GM23338 (cell line): ENCODE measurements around the gene LAMTOR1. TPM values are rescaled to one million over a fixed set of nuclear protein-coding genes. Genes with fewer than 3 reads are reported as not detected.

ENCODE experiments used
- ATAC-seq: fragments of 200-7000 bp; cut with Tn5 transposase; 3 replicates; pipeline ENCODE4 v1.9.1; 2020
- DNase-seq: peaks from one replicate; pipeline ENCODE4 v3.0.0-alpha.2; 2015; ENCODE audit warnings: low spot score
- H2AFZ ChIP-seq: fragments of 200-600 bp; sonication (generic); 2 replicates; pipeline ENCODE4 v1.8.0; 2016; ENCODE audit warnings: antibody characterized with exemption, mild to moderate bottlenecking, moderate library complexity
- H3F3A ChIP-seq: fragments of 200-600 bp; sonication (generic); replicated peaks from 2 replicates; pipeline ENCODE4 v1.8.0; 2017; ENCODE audit warnings: antibody characterized with exemption, mixed run types, low read depth
- H3K27ac ChIP-seq: fragments of 200-600 bp; sonication (generic); 2 replicates; pipeline ENCODE4 v1.6.1; 2016; ENCODE audit warnings: low read depth
- H3K27me3 ChIP-seq: fragments of 200-600 bp; sonication (generic); 2 replicates; pipeline ENCODE4 v1.8.0; 2016; ENCODE audit warnings: mild to moderate bottlenecking, mixed run types, moderate library complexity; ENCODE audit not compliant: insufficient read depth
- H3K36me3 ChIP-seq: fragments of 200-600 bp; sonication (generic); 2 replicates; pipeline ENCODE4 v1.8.0; 2016; ENCODE audit warnings: mild to moderate bottlenecking; ENCODE audit not compliant: insufficient read depth
- H3K4me1 ChIP-seq: fragments of 200-600 bp; sonication (generic); 2 replicates; pipeline ENCODE4 v1.8.0; 2016; ENCODE audit warnings: mild to moderate bottlenecking, moderate library complexity; ENCODE audit not compliant: insufficient read depth
- H3K4me2 ChIP-seq: fragments of 200-600 bp; sonication (generic); 2 replicates; pipeline ENCODE4 v1.7.1; 2017; ENCODE audit warnings: mixed run types
- H3K4me3 ChIP-seq: fragments of 200-600 bp; sonication (generic); 2 replicates; pipeline ENCODE4 v1.6.1; 2016; ENCODE audit warnings: mixed run types
- H3K79me2 ChIP-seq: fragments of 200-600 bp; sonication (generic); replicated peaks from 2 replicates; pipeline ENCODE4 v1.8.0; 2017; ENCODE audit warnings: mild to moderate bottlenecking; ENCODE audit not compliant: insufficient read depth
- H3K9me2 ChIP-seq: fragments of 200-600 bp; sonication (generic); 2 replicates; pipeline ENCODE4 v1.8.0; 2017; ENCODE audit not compliant: insufficient read depth
- H4K20me1 ChIP-seq: fragments of 200-600 bp; sonication (generic); replicated peaks from 2 replicates; pipeline ENCODE4 v1.8.0; 2017; ENCODE audit warnings: mild to moderate bottlenecking; ENCODE audit not compliant: insufficient read depth
- H3K27ac Mint-ChIP-seq: 2 replicates; pipeline ENCODE4 v1.8.0; 2020; ENCODE audit warnings: inconsistent platforms, mild to moderate bottlenecking, moderate library complexity, mixed read lengths
- H3K27me3 Mint-ChIP-seq: 3 replicates; pipeline ENCODE4 v1.8.0; 2022; ENCODE audit warnings: low read depth, mild to moderate bottlenecking, moderate library complexity, mixed read lengths, inconsistent platforms; ENCODE audit not compliant: insufficient read depth, poor library complexity
- H3K36me3 Mint-ChIP-seq: 3 replicates; pipeline ENCODE4 v1.8.0; 2021; ENCODE audit warnings: low read depth, mild to moderate bottlenecking, inconsistent platforms, moderate library complexity, mixed read lengths
- H3K4me1 Mint-ChIP-seq: 3 replicates; pipeline ENCODE4 v1.8.0; 2020; ENCODE audit warnings: mild to moderate bottlenecking, inconsistent platforms, mixed read lengths
- H3K4me3 Mint-ChIP-seq: 3 replicates; pipeline ENCODE4 v1.8.0; 2021; ENCODE audit warnings: moderate library complexity, mild to moderate bottlenecking, inconsistent platforms, mixed read lengths
- H3K9me3 Mint-ChIP-seq: 3 replicates; pipeline ENCODE4 v1.8.0; 2020; ENCODE audit warnings: moderate library complexity, mild to moderate bottlenecking, inconsistent platforms, mixed read lengths
- CREB1 ChIP-seq: fragments of 250-450 bp; sonication (Bioruptor Pico); IDR thresholded peaks from 2 replicates; pipeline ENCODE4 v1.5.0; 2020; ENCODE audit warnings: low read depth, mild to moderate bottlenecking, moderate library complexity
- EZH2 ChIP-seq: fragments of 200-600 bp; sonication (generic); IDR thresholded peaks from one replicate; pipeline ENCODE4 v1.8.0; 2017; ENCODE audit warnings: antibody characterized with exemption, mild to moderate bottlenecking, low read depth; ENCODE audit not compliant: unreplicated experiment
- EZH2phosphoT487 ChIP-seq: fragments of 200-600 bp; sonication (generic); IDR thresholded peaks from one replicate; pipeline ENCODE4 v1.8.1; 2018; ENCODE audit warnings: antibody characterized with exemption; ENCODE audit not compliant: unreplicated experiment
- JUNB ChIP-seq: IDR thresholded peaks from one replicate; pipeline ENCODE4 v1.6.1; 2016; ENCODE audit warnings: antibody characterized with exemption; ENCODE audit not compliant: unreplicated experiment
- NANOG ChIP-seq: IDR thresholded peaks from 2 replicates; pipeline ENCODE4 v1.6.1; 2016; ENCODE audit warnings: antibody characterized with exemption, borderline replicate concordance
- POLR2AphosphoS5 ChIP-seq: IDR thresholded peaks from 2 replicates; pipeline ENCODE4 v1.6.1; 2016; ENCODE audit warnings: antibody characterized with exemption, low read depth
- STAT1 ChIP-seq: IDR thresholded peaks from one replicate; pipeline ENCODE4 v1.6.1; 2016; ENCODE audit warnings: antibody characterized with exemption; ENCODE audit not compliant: unreplicated experiment
- ZNF114 ChIP-seq: fragments of 250-450 bp; sonication (Bioruptor Pico); IDR thresholded peaks from 2 replicates; pipeline ENCODE4 v1.5.0; 2020; ENCODE audit warnings: mild to moderate bottlenecking, moderate library complexity
- ZNF331 ChIP-seq: fragments of 250-450 bp; sonication (Bioruptor Pico); IDR thresholded peaks from 2 replicates; pipeline ENCODE4 v1.5.0; 2020; ENCODE audit warnings: low read depth, mild to moderate bottlenecking, moderate library complexity
- polyA plus RNA-seq: library from polyadenylated mRNA; unstranded; fragments of >200 nt; fragmentation: Nextera tagmentation; extraction: Ambion mirVana; gene quantifications from 2 replicates; pipeline ENCODE4 v1.2.1, GENCODE V29; 2016
- total RNA-seq: library from RNA; depleted of rRNA; stranded (reverse); fragments of >200 nt; shearing (Covaris generic); gene quantifications from 2 replicates; pipeline ENCODE4 v1.2.3, GENCODE V29; 2014
- TF ChIP-seq, protein P1 (sequence below), 2 experiments: fragments of 200-600 bp in 1 of 2; sonication (generic) in 1 of 2; conservative IDR thresholded peaks; 2 replicates each; pipeline versions ENCODE4 v1.5.1 to v1.6.1; 2016 to 2017; ENCODE audit warnings: antibody characterized with exemption in 2 of 2, low read depth in 2 of 2, mild to moderate bottlenecking in 2 of 2, moderate library complexity in 1 of 2
- TF ChIP-seq, protein P2 (sequence below): IDR thresholded peaks from 2 replicates; pipeline ENCODE4 v1.6.1; 2016; ENCODE audit warnings: antibody characterized with exemption
- TF ChIP-seq, protein P3 (sequence below): fragments of 250-450 bp; sonication (Bioruptor Pico); IDR thresholded peaks from 2 replicates; pipeline ENCODE4 v1.5.0; 2020; ENCODE audit warnings: mild to moderate bottlenecking, moderate library complexity
- TF ChIP-seq, protein P4 (sequence below): IDR thresholded peaks from one replicate; pipeline ENCODE4 v1.6.1; 2018; ENCODE audit warnings: antibody characterized with exemption; ENCODE audit not compliant: unreplicated experiment

LAMTOR1 gene
- total and polyA plus RNA-seq, 2 experiments from 2014 or later, result 112 to 157 TPM

DNA sequence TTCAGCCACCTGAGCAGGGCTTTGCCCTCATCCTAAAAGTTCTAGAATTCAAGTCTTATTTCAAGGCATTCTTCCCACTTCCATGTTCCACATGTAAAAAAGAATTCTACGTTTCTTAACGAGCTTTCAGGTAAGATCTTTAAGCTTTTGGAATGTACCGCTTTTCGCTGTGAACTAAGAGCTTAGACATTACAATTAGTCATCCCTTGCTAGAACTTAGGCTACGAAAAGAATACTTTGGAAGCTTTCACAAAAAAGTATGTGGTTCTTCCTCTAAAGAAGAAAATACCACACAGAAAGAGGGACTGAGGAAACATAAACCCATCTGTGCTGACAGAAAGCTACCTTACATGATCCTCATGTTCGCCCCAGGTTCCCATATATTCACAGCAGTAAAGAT is 24.6 kb downstream of the LAMTOR1 start:
- Histone ChIP-seq H4K20me1 (peaks cover 24% of the 10 kb centered on the region; the same call in 1 of the 2 replicates), H3K27ac (peak overlapping the region; percentile 46; the same call in 1 of the 2 replicates), H3K4me1 (0 out of 2 replicates have a peak, but pooled peaks cover 8% of the 10 kb centered on the region), H3K36me3 (no peaks in the 10 kb centered on the region), H3K27me3 (no peaks in the 10 kb centered on the region), H3K4me3 (peak overlapping the region; percentile 80; the same call in 1 of the 2 replicates), H3K79me2 (peaks cover 65% of the 10 kb centered on the region), H3K4me2 (peak overlapping the region; percentile 87), H3K9me2 (no peaks in the 10 kb centered on the region), H3F3A (no peaks in the 10 kb centered on the region), H2AFZ (no peak overlapping the region)
- H3K27ac Mint-ChIP-seq, result peak overlapping the region; percentile 35
- no peaks in the 10 kb centered on the region for H3K9me3 Mint-ChIP-seq
- peak overlapping the region; percentile 86 for H3K4me3 Mint-ChIP-seq
- DNase-seq (no peak), ATAC-seq (no peak)
- TF ChIP-seq, protein P1, sequence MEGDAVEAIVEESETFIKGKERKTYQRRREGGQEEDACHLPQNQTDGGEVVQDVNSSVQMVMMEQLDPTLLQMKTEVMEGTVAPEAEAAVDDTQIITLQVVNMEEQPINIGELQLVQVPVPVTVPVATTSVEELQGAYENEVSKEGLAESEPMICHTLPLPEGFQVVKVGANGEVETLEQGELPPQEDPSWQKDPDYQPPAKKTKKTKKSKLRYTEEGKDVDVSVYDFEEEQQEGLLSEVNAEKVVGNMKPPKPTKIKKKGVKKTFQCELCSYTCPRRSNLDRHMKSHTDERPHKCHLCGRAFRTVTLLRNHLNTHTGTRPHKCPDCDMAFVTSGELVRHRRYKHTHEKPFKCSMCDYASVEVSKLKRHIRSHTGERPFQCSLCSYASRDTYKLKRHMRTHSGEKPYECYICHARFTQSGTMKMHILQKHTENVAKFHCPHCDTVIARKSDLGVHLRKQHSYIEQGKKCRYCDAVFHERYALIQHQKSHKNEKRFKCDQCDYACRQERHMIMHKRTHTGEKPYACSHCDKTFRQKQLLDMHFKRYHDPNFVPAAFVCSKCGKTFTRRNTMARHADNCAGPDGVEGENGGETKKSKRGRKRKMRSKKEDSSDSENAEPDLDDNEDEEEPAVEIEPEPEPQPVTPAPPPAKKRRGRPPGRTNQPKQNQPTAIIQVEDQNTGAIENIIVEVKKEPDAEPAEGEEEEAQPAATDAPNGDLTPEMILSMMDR (conservative IDR thresholded peaks at IDR 0.05; ENCODE audit: low read depth in 2 of 2), result no peak
- TF ChIP-seq JUNB, result no peak
- no peak for TF ChIP-seq NANOG
- TF ChIP-seq ZNF331, result no peak
- no peak for TF ChIP-seq CREB1 (CRISPR knock-in tag)
- TF ChIP-seq, protein P2, sequence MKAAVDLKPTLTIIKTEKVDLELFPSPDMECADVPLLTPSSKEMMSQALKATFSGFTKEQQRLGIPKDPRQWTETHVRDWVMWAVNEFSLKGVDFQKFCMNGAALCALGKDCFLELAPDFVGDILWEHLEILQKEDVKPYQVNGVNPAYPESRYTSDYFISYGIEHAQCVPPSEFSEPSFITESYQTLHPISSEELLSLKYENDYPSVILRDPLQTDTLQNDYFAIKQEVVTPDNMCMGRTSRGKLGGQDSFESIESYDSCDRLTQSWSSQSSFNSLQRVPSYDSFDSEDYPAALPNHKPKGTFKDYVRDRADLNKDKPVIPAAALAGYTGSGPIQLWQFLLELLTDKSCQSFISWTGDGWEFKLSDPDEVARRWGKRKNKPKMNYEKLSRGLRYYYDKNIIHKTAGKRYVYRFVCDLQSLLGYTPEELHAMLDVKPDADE, result no peak
- no peak for TF ChIP-seq ZNF114 (CRISPR knock-in tag)
- TF ChIP-seq, protein P3, sequence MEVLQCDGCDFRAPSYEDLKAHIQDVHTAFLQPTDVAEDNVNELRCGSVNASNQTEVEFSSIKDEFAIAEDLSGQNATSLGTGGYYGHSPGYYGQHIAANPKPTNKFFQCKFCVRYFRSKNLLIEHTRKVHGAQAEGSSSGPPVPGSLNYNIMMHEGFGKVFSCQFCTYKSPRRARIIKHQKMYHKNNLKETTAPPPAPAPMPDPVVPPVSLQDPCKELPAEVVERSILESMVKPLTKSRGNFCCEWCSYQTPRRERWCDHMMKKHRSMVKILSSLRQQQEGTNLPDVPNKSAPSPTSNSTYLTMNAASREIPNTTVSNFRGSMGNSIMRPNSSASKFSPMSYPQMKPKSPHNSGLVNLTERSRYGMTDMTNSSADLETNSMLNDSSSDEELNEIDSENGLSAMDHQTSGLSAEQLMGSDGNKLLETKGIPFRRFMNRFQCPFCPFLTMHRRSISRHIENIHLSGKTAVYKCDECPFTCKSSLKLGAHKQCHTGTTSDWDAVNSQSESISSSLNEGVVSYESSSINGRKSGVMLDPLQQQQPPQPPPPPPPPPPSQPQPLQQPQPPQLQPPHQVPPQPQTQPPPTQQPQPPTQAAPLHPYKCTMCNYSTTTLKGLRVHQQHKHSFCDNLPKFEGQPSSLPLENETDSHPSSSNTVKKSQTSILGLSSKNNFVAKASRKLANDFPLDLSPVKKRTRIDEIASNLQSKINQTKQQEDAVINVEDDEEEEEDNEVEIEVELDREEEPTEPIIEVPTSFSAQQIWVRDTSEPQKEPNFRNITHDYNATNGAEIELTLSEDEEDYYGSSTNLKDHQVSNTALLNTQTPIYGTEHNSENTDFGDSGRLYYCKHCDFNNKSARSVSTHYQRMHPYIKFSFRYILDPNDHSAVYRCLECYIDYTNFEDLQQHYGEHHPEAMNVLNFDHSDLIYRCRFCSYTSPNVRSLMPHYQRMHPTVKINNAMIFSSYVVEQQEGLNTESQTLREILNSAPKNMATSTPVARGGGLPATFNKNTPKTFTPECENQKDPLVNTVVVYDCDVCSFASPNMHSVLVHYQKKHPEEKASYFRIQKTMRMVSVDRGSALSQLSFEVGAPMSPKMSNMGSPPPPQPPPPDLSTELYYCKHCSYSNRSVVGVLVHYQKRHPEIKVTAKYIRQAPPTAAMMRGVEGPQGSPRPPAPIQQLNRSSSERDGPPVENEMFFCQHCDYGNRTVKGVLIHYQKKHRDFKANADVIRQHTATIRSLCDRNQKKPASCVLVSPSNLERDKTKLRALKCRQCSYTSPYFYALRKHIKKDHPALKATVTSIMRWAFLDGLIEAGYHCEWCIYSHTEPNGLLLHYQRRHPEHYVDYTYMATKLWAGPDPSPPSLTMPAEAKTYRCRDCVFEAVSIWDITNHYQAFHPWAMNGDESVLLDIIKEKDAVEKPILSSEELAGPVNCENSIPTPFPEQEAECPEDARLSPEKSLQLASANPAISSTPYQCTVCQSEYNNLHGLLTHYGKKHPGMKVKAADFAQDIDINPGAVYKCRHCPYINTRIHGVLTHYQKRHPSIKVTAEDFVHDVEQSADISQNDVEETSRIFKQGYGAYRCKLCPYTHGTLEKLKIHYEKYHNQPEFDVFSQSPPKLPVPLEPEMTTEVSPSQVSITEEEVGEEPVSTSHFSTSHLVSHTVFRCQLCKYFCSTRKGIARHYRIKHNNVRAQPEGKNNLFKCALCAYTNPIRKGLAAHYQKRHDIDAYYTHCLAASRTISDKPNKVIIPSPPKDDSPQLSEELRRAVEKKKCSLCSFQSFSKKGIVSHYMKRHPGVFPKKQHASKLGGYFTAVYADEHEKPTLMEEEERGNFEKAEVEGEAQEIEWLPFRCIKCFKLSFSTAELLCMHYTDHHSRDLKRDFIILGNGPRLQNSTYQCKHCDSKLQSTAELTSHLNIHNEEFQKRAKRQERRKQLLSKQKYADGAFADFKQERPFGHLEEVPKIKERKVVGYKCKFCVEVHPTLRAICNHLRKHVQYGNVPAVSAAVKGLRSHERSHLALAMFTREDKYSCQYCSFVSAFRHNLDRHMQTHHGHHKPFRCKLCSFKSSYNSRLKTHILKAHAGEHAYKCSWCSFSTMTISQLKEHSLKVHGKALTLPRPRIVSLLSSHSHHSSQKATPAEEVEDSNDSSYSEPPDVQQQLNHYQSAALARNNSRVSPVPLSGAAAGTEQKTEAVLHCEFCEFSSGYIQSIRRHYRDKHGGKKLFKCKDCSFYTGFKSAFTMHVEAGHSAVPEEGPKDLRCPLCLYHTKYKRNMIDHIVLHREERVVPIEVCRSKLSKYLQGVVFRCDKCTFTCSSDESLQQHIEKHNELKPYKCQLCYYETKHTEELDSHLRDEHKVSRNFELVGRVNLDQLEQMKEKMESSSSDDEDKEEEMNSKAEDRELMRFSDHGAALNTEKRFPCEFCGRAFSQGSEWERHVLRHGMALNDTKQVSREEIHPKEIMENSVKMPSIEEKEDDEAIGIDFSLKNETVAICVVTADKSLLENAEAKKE, result no peak
- TF ChIP-seq EZH2phosphoT487, result no peak
- no peak for TF ChIP-seq POLR2AphosphoS5
- TF ChIP-seq EZH2, result no peak
- TF ChIP-seq STAT1, result no peak
- TF ChIP-seq, protein P4, sequence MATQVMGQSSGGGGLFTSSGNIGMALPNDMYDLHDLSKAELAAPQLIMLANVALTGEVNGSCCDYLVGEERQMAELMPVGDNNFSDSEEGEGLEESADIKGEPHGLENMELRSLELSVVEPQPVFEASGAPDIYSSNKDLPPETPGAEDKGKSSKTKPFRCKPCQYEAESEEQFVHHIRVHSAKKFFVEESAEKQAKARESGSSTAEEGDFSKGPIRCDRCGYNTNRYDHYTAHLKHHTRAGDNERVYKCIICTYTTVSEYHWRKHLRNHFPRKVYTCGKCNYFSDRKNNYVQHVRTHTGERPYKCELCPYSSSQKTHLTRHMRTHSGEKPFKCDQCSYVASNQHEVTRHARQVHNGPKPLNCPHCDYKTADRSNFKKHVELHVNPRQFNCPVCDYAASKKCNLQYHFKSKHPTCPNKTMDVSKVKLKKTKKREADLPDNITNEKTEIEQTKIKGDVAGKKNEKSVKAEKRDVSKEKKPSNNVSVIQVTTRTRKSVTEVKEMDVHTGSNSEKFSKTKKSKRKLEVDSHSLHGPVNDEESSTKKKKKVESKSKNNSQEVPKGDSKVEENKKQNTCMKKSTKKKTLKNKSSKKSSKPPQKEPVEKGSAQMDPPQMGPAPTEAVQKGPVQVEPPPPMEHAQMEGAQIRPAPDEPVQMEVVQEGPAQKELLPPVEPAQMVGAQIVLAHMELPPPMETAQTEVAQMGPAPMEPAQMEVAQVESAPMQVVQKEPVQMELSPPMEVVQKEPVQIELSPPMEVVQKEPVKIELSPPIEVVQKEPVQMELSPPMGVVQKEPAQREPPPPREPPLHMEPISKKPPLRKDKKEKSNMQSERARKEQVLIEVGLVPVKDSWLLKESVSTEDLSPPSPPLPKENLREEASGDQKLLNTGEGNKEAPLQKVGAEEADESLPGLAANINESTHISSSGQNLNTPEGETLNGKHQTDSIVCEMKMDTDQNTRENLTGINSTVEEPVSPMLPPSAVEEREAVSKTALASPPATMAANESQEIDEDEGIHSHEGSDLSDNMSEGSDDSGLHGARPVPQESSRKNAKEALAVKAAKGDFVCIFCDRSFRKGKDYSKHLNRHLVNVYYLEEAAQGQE, result no peak
- H3K36me3 Mint-ChIP-seq, result peaks cover 8% of the 10 kb centered on the region; the same call in 1 of the 3 replicates
- peaks cover 4% of the 10 kb centered on the region for H3K27me3 Mint-ChIP-seq
- peaks cover 20% of the 10 kb centered on the region for H3K4me1 Mint-ChIP-seq
